Duodenal mucosa (tissue), 2 donors: ENCODE data around the gene HCRTR1.

ENCODE experiments used
- H3K27ac ChIP-seq: one replicate; pipeline ENCODE4 v1.7.0; 2013; ENCODE audit warnings: low read depth, low read length
- H3K27me3 ChIP-seq, 2 donors: one replicate each; pipeline ENCODE4 v1.7.0; 2013; ENCODE audit warnings: low read length in 2 of 2, control low read depth in 1 of 2; ENCODE audit not compliant: insufficient read depth in 2 of 2, control insufficient read depth in 1 of 2
- H3K36me3 ChIP-seq, 2 donors: one replicate each; pipeline ENCODE4 v1.7.0; 2013; ENCODE audit warnings: low read length in 2 of 2, control low read depth in 1 of 2; ENCODE audit not compliant: insufficient read depth in 2 of 2, control insufficient read depth in 1 of 2
- H3K4me1 ChIP-seq, 2 donors: one replicate each; pipeline ENCODE4 v1.7.0; 2013; ENCODE audit warnings: low read length in 2 of 2, control low read depth in 1 of 2; ENCODE audit not compliant: insufficient read depth in 2 of 2, control insufficient read depth in 1 of 2
- H3K4me3 ChIP-seq, 2 donors: one replicate each; pipeline ENCODE4 v1.7.0; 2013; ENCODE audit warnings: low read length in 2 of 2, low read depth in 1 of 2
- H3K9ac ChIP-seq, 2 donors: one replicate each; pipeline ENCODE4 v1.7.0; 2013; ENCODE audit warnings: low read length in 2 of 2, low read depth in 1 of 2
- H3K9me3 ChIP-seq, 2 donors: one replicate each; pipeline ENCODE4 v1.7.0; 2013; ENCODE audit warnings: low read length in 2 of 2, control low read depth in 1 of 2; ENCODE audit not compliant: control insufficient read depth in 1 of 2

Gene HCRTR1

DNA sequence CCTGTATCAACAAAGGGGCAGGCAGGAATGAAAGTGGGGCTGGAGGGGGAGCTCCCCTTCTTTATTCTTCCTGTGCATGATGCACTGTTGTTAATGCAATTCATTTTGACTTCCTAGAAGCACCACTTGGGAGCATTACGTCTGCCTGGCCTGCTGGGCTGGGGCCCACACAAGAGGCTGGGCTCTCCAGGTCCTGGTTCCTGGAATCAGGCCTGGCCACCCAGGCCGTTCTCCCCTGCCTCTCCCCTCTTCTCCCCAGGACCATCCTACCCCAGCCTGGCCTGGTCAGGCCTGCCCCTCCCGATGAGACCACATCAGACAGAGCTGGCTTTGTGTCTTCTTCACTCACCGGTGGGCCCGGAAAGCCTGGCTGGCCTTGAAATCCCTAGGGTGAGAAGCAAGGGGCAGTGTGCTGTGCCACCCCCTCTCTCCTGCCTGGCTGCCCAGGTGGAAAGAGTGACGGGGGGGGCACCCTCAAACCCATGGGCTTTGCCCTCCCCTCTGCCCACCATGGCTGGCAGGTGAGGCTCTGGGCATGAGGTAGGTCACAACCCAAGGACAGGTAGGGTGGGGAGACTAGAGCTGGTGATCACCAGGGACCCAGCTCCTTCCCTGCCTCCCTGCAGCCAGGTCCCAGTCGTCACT lies 47.9 kb downstream of the HCRTR1 start:
- Histone ChIP-seq H3K4me3 (no peak overlapping the region), H3K27me3 (no peaks in the 10 kb centered on the region), H3K36me3 (no peaks in the 10 kb centered on the region), H3K9ac (peak overlapping the region; percentile 57 to 72), H3K9me3 (no peaks in the 10 kb centered on the region), H3K27ac (no peak overlapping the region), H3K4me1 (peaks cover 37 to 41% of the 10 kb centered on the region in 2 donors)

DNA sequence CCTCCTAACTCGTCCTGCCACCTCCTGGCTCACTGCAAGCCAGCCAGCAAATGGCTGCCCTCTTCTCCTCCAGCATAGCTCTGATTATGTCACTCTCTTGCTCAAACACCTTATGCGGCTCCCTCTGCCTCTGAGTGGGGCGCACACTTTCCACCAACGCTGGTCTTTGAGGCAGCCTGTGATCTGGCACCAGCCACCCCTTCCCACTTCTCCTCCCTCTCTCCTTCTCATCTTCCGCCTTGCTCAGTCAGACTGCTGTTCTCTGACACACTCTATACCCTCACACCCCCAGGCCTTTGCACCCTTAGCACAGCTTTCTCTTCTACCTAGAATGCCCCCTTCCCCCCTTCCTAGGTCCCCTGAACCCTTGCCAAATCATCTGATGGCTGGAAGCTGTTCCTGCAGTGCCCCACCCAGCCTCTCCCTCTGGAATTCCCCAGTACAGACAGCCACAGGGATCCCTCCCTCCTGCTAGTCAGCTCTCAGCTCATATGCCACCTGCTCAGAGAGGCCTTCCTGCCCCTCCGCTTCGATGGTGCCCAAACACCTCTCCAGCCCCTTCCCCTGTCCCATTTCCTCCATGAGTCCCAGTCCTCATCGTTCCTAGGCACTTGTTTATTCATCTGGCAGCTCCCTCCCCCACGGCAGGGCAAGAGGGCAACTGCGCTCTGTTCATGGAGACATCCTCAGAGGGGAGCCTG lies 48.9 kb downstream of the HCRTR1 start:
- Histone ChIP-seq H3K27ac (peak overlapping the region; percentile 81), H3K9me3 (no peaks in the 10 kb centered on the region), H3K27me3 (no peaks in the 10 kb centered on the region), H3K36me3 (no peaks in the 10 kb centered on the region), H3K9ac (peak overlapping the region; percentile 57 to 72), H3K4me1 (peaks cover 48 to 49% of the 10 kb centered on the region in 2 donors), H3K4me3 (no peak overlapping the region)

DNA sequence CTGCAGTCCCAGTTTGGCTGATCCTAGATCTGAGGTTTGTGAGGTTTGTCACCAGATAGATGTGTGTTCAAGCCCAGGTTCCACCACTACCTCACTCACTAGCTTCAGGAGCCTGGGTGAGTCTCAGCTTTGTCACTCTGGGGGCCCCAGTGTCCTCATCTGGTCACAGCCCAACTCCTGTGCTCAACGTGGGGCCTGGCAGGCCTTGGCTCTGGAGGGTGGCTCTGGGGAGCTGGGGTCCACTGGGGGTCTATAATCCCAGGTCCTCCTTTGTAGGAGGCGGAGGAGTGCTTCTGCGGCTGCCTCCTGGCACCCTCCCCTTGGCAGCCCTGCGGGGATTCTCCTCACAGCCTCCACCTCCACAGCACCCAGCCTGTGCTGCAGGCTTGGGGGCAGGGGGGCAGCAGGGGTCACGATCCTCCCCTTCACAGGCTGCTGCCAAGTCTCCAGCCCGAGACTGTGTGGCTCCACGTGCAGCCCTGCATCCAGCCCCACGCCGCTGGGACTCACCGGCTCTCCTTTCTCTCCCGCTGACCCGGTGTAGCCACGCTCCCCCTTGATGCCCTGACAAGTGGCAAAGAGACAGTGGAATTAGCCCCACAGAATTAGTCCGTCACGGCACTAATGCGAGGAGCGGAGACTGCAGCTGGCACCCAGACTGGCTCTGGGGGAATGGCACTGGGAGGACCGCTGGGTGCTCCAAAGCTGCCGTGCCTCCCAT lies 49.7 kb downstream of the HCRTR1 start:
- Histone ChIP-seq H3K27ac (peak overlapping the region; percentile 81), H3K36me3 (no peaks in the 10 kb centered on the region), H3K4me1 (peaks cover 49% of the 10 kb centered on the region in 2 donors), H3K9me3 (no peaks in the 10 kb centered on the region), H3K9ac (peak overlapping the region; percentile 32 to 57), H3K27me3 (no peaks in the 10 kb centered on the region), H3K4me3 (no peak overlapping the region)

DNA sequence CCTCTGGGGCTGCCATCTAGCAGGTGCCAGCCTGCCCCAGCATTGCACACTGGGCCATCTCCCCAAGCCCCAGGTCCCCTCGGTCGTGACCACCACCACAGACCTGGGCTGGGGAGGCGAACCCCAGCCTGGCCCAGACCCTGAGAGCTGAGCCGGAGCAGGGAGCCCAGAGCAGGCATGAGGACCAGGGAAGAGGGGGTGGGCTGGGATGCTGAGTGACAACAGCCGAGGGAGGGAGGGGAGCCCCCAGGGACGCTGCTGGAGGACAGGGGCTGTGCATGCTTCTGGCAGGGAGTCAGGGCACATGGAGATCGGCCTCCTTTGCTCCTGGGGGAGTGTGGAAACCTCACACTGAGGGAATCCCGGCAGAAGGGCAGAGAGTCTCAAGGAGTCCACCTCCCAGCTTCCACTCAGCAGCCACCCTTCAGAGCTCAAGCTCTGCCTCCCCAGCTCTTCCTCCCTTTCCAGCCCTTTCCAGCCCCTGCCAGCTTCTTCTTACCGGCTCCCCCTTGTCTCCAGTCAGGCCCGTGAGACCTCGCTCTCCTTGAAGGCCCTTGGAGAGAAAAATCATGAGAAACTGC lies 50.9 kb downstream of the HCRTR1 start:
- no peak overlapping the region for H3K9ac ChIP-seq

DNA sequence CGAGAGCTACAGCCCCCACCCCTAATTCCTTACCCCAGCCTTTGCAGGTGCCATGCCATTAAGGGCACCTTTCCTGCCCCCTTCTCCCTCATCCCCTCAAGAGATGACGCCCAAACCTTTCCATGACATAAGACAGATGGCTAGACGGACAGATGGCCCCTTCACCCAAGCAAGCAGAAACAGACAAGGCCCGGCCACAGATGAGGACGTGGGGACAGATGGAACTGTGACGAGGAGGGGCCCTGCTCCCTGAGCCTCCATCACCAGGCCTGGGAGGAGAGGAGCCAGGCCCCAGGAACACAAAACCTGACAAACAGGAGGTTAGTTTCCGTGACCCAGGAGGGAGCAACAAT lies 51.9 kb downstream of the HCRTR1 start:
- Histone ChIP-seq H3K4me3 (peak overlapping the region; percentile 67 to 79), H3K27ac (peak overlapping the region; percentile 92), H3K4me1 (peaks cover 49% of the 10 kb centered on the region in 2 donors), H3K9ac (peak overlapping the region; percentile 54 to 80), H3K36me3 (no peaks in the 10 kb centered on the region), H3K27me3 (no peaks in the 10 kb centered on the region), H3K9me3 (no peaks in the 10 kb centered on the region)

More for the DNA sequence above, 50.9 kb downstream of the HCRTR1 start:
- no peak overlapping the region for H3K27ac ChIP-seq
- H3K9me3 ChIP-seq: no peaks in the 10 kb centered on the region
- H3K4me1 ChIP-seq: peaks cover 49% of the 10 kb centered on the region in 2 donors
- no peaks in the 10 kb centered on the region for H3K36me3 ChIP-seq
- H3K27me3 ChIP-seq: no peaks in the 10 kb centered on the region
- no peak overlapping the region for H3K4me3 ChIP-seq

DNA sequence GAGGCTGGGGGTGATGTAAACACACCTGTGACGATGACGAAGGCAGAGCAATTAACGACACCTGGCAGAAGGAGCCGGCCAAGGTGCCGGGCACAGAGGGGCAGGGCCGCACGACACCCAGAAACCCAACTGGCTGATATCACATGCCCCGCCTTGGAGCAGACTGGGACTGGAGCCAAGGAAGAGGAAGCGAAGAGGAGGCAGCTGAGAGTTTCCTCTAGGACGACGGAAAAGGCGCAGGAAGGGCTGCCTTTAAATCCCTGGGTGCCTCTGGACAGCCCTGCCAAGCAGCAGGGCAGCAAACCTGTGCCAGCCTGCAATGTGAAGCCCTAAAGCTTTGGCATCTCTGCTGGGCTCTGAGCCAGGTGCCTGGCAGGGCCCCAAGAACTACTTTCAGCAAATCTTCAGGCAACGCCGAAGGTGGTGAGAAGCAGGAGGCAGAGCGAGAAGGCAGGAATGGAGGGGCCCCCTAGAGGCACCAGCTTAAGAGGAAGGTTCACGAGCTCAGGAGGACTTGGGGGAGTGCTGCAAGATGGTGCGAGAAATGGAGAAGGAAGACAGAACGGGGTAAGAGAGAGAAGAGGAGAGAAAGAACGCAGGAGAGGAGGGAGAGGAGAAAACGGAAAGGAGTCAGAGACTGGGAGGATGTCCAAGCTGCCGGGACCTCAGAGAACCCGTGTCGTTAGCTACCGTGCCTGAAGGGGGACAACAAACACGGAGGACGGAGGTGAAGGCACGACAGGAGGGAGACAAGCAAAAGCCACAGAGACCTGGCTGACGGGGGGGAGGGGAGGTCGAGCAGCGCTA lies 52.5 kb downstream of the HCRTR1 start:
- H3K27ac ChIP-seq: peak overlapping the region; percentile 92
- H3K27me3 ChIP-seq: no peaks in the 10 kb centered on the region
- no peaks in the 10 kb centered on the region for H3K9me3 ChIP-seq

DNA sequence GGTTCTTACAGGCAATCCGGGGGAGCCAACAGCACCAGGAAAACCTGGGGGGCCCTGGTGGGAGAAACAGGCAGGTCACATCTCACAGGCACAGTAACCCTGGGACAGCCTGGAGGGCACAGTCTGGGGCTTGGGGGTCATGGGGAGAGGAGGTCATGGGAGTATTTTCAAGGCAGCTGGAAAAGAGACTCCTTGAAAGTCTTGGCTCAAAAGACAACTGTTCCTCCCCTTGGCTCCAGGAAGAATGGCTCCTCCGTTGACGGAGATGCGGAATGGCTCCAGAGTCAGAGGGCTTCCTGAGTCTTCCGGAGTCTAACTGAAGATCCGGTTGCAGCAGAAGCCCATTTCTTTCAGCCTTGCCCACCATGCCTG lies 53.1 kb downstream of the HCRTR1 start:
- Histone ChIP-seq H3K27ac (peak overlapping the region; percentile 92), H3K4me1 (peaks cover 42 to 46% of the 10 kb centered on the region in 2 donors), H3K36me3 (no peaks in the 10 kb centered on the region), H3K27me3 (no peaks in the 10 kb centered on the region), H3K9ac (peak overlapping the region; percentile 80 to 92), H3K9me3 (no peaks in the 10 kb centered on the region), H3K4me3 (peak overlapping the region; percentile 67 to 79)

More for the DNA sequence above, 52.5 kb downstream of the HCRTR1 start:
- Histone ChIP-seq H3K36me3 (no peaks in the 10 kb centered on the region), H3K4me3 (peak overlapping the region; percentile 67 to 79), H3K9ac (peak overlapping the region; percentile 80 to 92), H3K4me1 (peaks cover 48 to 49% of the 10 kb centered on the region in 2 donors)

DNA sequence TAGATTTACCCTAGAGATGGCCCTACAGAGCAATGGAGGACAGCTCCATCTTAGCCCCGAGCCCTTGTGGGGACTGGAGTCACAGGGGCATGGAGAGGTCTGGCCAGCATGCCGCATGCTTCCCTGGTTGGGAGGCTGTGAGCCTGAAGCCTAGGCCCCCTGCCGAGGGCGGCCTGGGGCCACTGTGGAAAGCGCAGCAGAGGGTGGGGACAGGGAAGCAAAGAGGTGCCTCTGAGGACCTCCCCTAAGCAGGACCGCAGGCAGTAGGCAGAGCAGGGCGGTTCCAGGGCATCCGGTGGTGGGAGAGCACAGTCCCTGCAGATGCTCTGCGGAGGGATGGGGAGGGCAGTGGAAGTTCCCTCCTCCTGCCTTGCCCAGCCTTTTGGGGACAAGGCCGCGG lies 53.7 kb downstream of the HCRTR1 start:
- H3K9ac ChIP-seq: peak overlapping the region; percentile 34 to 92
- no peaks in the 10 kb centered on the region for H3K9me3 ChIP-seq
- H3K27me3 ChIP-seq: no peaks in the 10 kb centered on the region
- H3K4me3 ChIP-seq: peak overlapping the region; percentile 67 to 79
- peaks cover 36 to 40% of the 10 kb centered on the region in 2 donors for H3K4me1 ChIP-seq
- H3K27ac ChIP-seq: no peak overlapping the region
- H3K36me3 ChIP-seq: no peaks in the 10 kb centered on the region

DNA sequence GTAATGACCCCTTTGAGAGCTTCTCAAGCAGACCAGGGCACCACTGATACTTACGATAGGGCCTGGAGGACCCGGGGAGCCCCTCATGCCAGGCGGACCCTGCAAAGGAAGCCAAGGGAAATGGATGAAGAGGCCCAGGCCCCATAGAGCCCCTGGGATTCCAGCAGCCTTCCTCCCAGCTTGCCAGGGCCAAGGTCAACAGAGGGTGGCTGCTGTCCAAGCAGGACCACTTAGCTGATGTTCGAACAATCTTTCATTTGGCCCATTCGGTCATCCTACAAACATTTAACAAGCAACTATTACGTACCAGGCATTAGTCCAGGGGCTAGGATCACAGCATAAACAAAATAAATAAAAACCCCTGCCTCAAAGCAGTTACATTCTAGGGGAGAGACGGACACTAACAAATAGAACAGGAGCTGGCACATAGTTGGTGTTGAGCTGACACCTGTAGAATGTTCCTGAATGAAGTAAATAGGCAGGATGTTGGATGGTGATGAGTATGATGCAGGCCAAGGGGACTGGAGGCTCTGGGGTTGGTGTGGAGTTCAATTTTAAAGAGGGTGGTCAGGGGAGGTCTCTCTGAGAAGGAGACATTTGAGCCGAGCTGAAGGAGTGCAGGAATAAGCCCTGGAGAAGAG lies 54.2 kb downstream of the HCRTR1 start:
- H3K4me3 ChIP-seq: no peak overlapping the region
- no peak overlapping the region for H3K9ac ChIP-seq
- H3K27ac ChIP-seq: no peak overlapping the region
- H3K4me1 ChIP-seq: peaks cover 31 to 36% of the 10 kb centered on the region in 2 donors
- H3K9me3 ChIP-seq: no peaks in the 10 kb centered on the region
- H3K27me3 ChIP-seq: no peaks in the 10 kb centered on the region
- H3K36me3 ChIP-seq: no peaks in the 10 kb centered on the region
